HEK293 (cell line): ENCODE data around the gene TYROBP.

ENCODE experiments used
- CTCF ChIA-PET: fragments of 350-600 bp; formaldehyde crosslinking; extraction: SDS; loops from one replicate; lab custom pipeline; 2021; ENCODE audit warnings: antibody characterized with exemption; lab: Yijun Ruan, JAX
- POLR2A ChIA-PET: fragments of 300-600 bp; formaldehyde crosslinking; extraction: SDS; loops from one replicate; lab custom pipeline; 2020; ENCODE audit warnings: antibody characterized with exemption, inconsistent platforms; lab: Yijun Ruan, JAX
- H3K27ac ChIP-seq: fragments of 200-500 bp; sonication (Bioruptor generic); 2 replicates; pipeline ENCODE4 v1.5.1; 2014; ENCODE audit warnings: low read depth, low read length, control low read depth, inconsistent platforms; ENCODE audit errors: extremely low read depth
- H3K36me3 ChIP-seq, 2 experiments: fragments of 200-500 bp in 1 of 2; sonication (Bioruptor generic) in 1 of 2; 1 replicate in 1 of 2; 2 replicates in 1 of 2; pipeline ENCODE4 v1.5.1; 2014 to 2017; ENCODE audit warnings: inconsistent platforms in 2 of 2, low read length in 2 of 2; ENCODE audit not compliant: control insufficient read depth in 2 of 2, insufficient read depth in 1 of 2
- H3K4me1 ChIP-seq: fragments of 200-500 bp; sonication (Bioruptor generic); 2 replicates; pipeline ENCODE4 v1.5.1; 2014; ENCODE audit warnings: mild to moderate bottlenecking, low read length, inconsistent platforms; ENCODE audit not compliant: control insufficient read depth, insufficient read depth
- H3K4me3 ChIP-seq: 2 replicates; pipeline ENCODE4 v1.5.1; 2011; ENCODE audit warnings: low read depth, mild to moderate bottlenecking, control low read depth, low read length, moderate library complexity
- H3K9me3 ChIP-seq: fragments of 200-500 bp; sonication (Bioruptor generic); 2 replicates; pipeline ENCODE4 v1.5.1; 2014; ENCODE audit warnings: low read depth, low read length, inconsistent platforms; ENCODE audit not compliant: control insufficient read depth, insufficient read depth
- BCL11A ChIP-seq: fragments of 450-650 bp; formaldehyde crosslinking; IDR thresholded peaks from 2 replicates; pipeline ENCODE4 v1.5.1; 2016; ENCODE audit warnings: low read depth, missing biosample characterization, missing genetic modification characterization
- BCL11B ChIP-seq: fragments of 450-650 bp; formaldehyde crosslinking; IDR thresholded peaks from 2 replicates; pipeline ENCODE4 v1.5.1; 2016; ENCODE audit warnings: low read depth, missing biosample characterization, missing genetic modification characterization
- EGR2 ChIP-seq: fragments of 450-650 bp; formaldehyde crosslinking; IDR thresholded peaks from 2 replicates; pipeline ENCODE4 v1.5.1; 2016; ENCODE audit warnings: low read depth, missing biosample characterization, missing genetic modification characterization
- HOXD13 ChIP-seq: sonication (generic); formaldehyde crosslinking; IDR thresholded peaks from 2 replicates; pipeline ENCODE4 v1.8.0; 2022; ENCODE audit warnings: missing genetic modification reagents, borderline replicate concordance
- PRDM4 ChIP-seq: fragments of 450-650 bp; formaldehyde crosslinking; IDR thresholded peaks from 2 replicates; pipeline ENCODE4 v1.5.1; 2017; ENCODE audit warnings: missing biosample characterization, missing genetic modification characterization
- REPIN1 ChIP-seq: fragments of 450-650 bp; formaldehyde crosslinking; IDR thresholded peaks from 2 replicates; pipeline ENCODE4 v1.5.1; 2017; ENCODE audit warnings: missing biosample characterization, missing genetic modification characterization, low read depth
- ZFHX2 ChIP-seq: fragments of 450-650 bp; formaldehyde crosslinking; conservative IDR thresholded peaks from 2 replicates; pipeline ENCODE4 v1.5.1; 2016; ENCODE audit warnings: missing biosample characterization, missing genetic modification characterization
- ZFP41 ChIP-seq: fragments of 450-650 bp; formaldehyde crosslinking; IDR thresholded peaks from 2 replicates; pipeline ENCODE4 v1.5.1; 2016; ENCODE audit warnings: missing biosample characterization, missing genetic modification characterization, borderline replicate concordance
- ZNF16 ChIP-seq: fragments of 450-650 bp; formaldehyde crosslinking; IDR thresholded peaks from 2 replicates; pipeline ENCODE4 v1.5.1; 2016; ENCODE audit warnings: low read depth, missing biosample characterization, missing genetic modification characterization
- ZNF184 ChIP-seq: fragments of 450-650 bp; IDR thresholded peaks from 2 replicates; pipeline ENCODE4 v1.5.1; 2018; ENCODE audit warnings: missing biosample characterization, mild to moderate bottlenecking, missing genetic modification characterization
- ZNF292 ChIP-seq: fragments of 450-650 bp; formaldehyde crosslinking; IDR thresholded peaks from 2 replicates; pipeline ENCODE4 v1.5.1; 2016; ENCODE audit warnings: low read depth, missing biosample characterization, missing genetic modification characterization, borderline replicate concordance
- ZNF404 ChIP-seq: fragments of 450-650 bp; formaldehyde crosslinking; IDR thresholded peaks from 2 replicates; pipeline ENCODE4 v1.5.1; 2017; ENCODE audit warnings: missing biosample characterization, missing genetic modification characterization
- ZNF433 ChIP-seq: fragments of 450-650 bp; formaldehyde crosslinking; IDR thresholded peaks from 2 replicates; pipeline ENCODE4 v1.5.1; 2016; ENCODE audit warnings: missing biosample characterization, missing genetic modification characterization, low read depth
- ZNF510 ChIP-seq: fragments of 450-650 bp; formaldehyde crosslinking; IDR thresholded peaks from 2 replicates; pipeline ENCODE4 v1.5.1; 2018; ENCODE audit warnings: mild to moderate bottlenecking, missing genetic modification characterization, missing biosample characterization; ENCODE audit not compliant: insufficient replicate concordance
- ZNF596 ChIP-seq: fragments of 450-650 bp; IDR thresholded peaks from 2 replicates; pipeline ENCODE4 v1.5.0; 2018; ENCODE audit warnings: missing biosample characterization, mild to moderate bottlenecking, missing genetic modification characterization, moderate library complexity
- TF ChIP-seq, protein P1 (sequence below): fragments of 450-650 bp; formaldehyde crosslinking; IDR thresholded peaks from 2 replicates; pipeline ENCODE4 v1.5.1; 2016; ENCODE audit warnings: missing biosample characterization, missing genetic modification characterization
- TF ChIP-seq, protein P2 (sequence below): fragments of 450-650 bp; formaldehyde crosslinking; IDR thresholded peaks from 2 replicates; pipeline ENCODE4 v1.5.1; 2016; ENCODE audit warnings: missing biosample characterization, missing genetic modification characterization

The TYROBP gene

GRCh38 chr19:35931161-35931873, 23.2 kb upstream of the TYROBP start (continued):
- TF ChIP-seq ZNF433 (tag by site-specific recombination) (no peak), ZNF404 (tag by site-specific recombination) (no peak), BCL11B (no peak), ZNF510 (tag by site-specific recombination) (no peak), REPIN1 (tag by site-specific recombination) (peak; percentile 19; the same call in 1 of the 2 replicates), PRDM4 (tag by site-specific recombination) (no peak), HOXD13 (no peak)

DNA sequence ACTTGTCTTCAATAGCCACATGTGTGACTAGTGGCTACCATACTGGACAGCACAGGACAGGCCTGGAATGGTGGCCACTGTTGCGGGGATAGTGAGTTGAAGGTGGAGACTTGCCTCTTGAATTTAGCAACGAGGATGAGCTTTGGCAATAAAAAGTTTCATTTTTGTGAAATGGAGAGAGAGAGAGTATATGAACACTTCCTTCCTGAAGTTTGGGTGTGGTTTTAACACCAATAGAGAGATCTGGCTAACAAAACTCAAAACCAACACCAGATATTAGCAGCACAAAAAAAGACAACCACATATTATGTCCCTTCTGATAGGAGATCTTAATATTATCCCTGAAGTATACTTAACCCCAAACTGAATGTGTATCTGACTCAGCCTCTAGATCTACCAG, 21.8 kb upstream of the TYROBP start:
- H3K27ac ChIP-seq = no peak overlapping the region
- H3K4me1 ChIP-seq = peaks cover 5% of the 10 kb centered on the region
- H3K36me3 ChIP-seq = peaks cover 0 to 4% of the 10 kb centered on the region in 2 experiments; a peak in 1 of 3 replicates
- no peak overlapping the region for H3K4me3 ChIP-seq
- CTCF ChIA-PET = interaction anchor here (0.6 to 8.0 kb wide), 3 partner anchors 26 to 245 kb away, joined by 3 to 185 read pairs (median 3); no protein-coding TSS in a partner anchor
- peaks cover 12% of the 10 kb centered on the region for H3K9me3 ChIP-seq
- POLR2A ChIA-PET = interaction anchor here (0.6 kb wide), 1 partner anchor 110 kb away, joined by 4 read pairs; no protein-coding TSS in a partner anchor
- TF ChIP-seq ZFP41 (tag by site-specific recombination) (no peak), EGR2 (tag by site-specific recombination) (no peak), ZNF292 (tag by site-specific recombination) (no peak), BCL11A (tag by site-specific recombination) (no peak), ZNF596 (tag by site-specific recombination) (no peak), ZNF184 (tag by site-specific recombination) (no peak), ZNF16 (tag by site-specific recombination) (no peak), PRDM4 (tag by site-specific recombination) (no peak), ZFHX2 (tag by site-specific recombination) (no peak)
- TF ChIP-seq, protein P1, sequence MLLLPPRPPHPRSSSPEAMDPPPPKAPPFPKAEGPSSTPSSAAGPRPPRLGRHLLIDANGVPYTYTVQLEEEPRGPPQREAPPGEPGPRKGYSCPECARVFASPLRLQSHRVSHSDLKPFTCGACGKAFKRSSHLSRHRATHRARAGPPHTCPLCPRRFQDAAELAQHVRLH = no peak
- TF ChIP-seq, protein P2, sequence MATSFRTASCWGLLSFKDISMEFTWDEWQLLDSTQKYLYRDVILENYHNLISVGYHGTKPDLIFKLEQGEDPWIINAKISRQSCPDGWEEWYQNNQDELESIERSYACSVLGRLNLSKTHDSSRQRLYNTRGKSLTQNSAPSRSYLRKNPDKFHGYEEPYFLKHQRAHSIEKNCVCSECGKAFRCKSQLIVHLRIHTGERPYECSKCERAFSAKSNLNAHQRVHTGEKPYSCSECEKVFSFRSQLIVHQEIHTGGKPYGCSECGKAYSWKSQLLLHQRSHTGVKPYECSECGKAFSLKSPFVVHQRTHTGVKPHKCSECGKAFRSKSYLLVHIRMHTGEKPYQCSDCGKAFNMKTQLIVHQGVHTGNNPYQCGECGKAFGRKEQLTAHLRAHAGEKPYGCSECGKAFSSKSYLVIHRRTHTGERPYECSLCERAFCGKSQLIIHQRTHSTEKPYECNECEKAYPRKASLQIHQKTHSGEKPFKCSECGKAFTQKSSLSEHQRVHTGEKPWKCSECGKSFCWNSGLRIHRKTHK (tag by site-specific recombination) = no peak
